GM20431 (cell line): ENCODE data around the gene SEMA3G.

Experiments
- in situ Hi-C: fragments of 300-500 bp; cut with MseI, MboI; formaldehyde crosslinking; loops from one replicate; pipeline ENCODE4 v1.15.0; 2020; ENCODE audit warnings: low sequenced_read_pairs; ENCODE audit not compliant: unreplicated experiment

SEMA3G gene

DNA sequence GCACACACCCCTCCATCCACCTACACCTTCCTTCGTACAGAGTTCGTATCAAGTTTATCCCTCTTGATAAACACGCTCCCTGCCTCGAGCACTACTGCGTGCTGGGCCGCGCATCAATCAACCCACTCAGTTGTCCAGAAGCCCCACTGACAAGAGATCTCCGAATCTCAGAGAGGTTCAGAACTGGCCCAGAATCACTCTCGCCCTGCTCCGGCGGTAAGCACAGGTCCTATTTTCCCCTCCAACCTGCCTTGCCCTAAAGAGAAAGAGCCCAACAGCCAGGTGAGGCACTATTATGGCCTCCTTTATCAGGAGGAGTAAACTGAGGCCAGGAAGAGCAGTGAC lies 10.0 kb upstream of the SEMA3G start:
- in situ Hi-C loops, result no loop called here

DNA sequence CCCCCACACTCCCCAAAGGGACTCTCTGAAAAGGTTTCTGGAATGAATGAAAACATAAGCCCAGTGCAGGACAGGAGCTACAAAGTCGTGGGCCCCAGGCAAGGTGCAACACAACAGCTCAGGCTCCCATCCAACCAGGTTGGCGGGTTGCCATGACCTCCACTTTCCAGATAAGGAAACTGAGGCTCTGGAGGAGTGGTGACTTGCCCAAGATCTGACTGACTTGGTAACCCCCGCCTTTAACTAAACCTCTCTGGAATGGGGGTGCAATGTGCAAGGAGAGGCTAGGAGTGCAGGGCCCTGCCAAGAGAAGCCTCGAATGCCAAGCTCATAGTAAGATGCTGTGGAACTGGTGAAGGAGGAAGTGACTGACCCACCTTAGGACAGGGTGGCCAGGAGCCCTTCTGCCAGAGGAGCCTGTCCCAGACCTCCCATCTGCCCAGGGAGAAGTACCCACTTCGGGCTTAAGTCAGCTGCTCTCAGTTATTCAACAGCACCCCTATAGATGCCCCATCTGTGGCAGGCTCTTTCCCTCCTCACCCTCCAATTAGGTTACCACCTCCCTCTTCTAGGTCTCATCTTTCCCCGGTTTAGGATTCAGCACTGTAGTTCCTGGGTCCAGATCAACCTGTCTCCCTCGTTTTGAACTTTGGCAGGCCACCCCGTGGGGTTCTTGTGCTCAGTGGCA lies 9.5 kb upstream of the SEMA3G start:
- in situ Hi-C loops, result no loop called here

DNA sequence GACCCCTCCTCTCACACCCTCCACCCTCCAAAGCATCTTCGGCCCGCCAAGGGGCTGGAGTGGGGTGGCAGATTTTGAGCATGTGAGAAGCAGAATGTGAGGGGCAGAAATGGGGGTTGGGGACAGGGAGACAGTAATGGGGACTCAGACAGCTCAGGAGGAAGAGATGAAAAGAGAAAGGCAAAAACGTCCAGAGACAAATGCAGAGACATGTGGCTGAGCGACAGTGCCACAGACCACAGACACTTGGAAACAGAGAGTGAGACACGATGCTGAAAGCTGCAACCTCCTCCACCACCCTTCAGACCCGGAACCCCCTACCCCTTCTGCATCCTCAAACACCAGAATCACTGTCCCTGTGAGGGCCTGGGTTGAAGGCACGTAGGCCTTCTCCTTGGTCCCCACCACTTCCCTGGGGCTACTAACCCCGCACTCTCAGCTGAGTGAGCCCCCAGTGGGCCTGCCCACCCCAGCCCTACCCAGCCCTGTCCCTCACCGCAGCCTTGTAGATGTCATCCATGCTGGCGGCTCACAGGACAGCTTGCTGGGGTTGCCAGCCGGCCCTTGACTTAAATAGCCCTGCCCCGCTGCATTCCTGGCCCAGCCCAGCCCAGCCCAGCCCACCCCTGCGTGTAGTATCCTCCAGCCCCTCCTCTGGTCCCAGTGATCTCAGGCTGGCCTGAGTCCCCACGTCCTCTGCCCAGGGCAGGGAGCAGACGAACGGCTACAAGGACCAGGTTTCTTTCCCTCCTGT lies 8.8 kb upstream of the SEMA3G start, which contains the start of gene TNNC1:
Gene TNNC1, minus strand, starts transcription at position 546 of the 754 bp plus-strand sequence. Its CDS starts 26 bp downstream, at position 520.
- in situ Hi-C loops, result no loop called here

DNA sequence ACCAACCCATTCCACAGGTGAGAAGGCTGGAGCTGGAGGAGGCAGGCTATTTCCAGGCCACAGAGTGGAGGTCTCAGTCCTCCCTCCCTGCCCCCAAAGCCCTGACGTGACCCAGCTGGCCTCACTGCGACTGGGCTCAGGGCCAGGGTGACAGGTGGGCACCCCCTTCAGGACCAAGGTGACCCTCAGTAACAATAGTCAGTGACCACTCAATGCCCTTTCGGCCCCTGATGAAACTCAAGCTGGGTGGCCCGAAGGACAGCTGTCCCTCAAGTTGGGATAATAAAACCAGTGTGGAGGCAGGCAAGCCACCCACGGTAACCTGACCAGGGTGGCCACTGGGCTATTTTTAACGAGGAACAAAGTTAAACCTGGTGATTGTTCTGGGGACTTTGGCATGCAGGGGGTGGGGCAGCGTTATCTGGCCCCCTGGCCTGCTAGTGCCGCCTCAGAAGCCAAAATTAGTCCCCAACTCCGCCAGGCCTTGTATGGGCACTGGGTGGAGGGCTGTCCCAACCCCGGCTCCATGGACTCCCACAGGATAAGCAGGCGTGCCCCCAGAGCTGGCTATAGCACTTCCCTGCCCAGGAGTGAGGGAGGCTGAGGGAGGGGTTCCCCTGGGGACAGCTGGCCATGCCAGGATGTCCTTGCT lies 7.8 kb upstream of the SEMA3G start:
- in situ Hi-C loops, result no loop called here

DNA sequence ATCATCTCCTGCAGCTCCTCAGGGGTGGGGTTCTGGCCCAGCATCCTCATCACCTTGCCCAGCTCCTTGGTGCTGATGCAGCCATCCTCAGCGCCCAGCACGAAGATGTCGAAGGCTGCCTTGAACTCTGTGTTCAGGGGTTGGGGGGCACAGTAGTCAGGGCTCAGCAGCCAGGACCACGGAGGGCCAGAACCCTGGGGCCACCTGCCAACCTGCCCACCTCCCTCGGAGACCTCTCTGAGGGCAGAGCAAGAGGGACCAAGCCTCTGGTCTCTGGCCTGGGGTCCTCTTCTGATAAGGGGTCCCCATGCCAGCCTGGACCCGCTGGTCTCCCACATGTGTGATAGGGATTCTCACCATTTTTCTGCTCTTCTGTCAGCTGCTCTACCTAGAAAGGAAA lies 7.2 kb upstream of the SEMA3G start:
- in situ Hi-C loops, result no loop called here

DNA sequence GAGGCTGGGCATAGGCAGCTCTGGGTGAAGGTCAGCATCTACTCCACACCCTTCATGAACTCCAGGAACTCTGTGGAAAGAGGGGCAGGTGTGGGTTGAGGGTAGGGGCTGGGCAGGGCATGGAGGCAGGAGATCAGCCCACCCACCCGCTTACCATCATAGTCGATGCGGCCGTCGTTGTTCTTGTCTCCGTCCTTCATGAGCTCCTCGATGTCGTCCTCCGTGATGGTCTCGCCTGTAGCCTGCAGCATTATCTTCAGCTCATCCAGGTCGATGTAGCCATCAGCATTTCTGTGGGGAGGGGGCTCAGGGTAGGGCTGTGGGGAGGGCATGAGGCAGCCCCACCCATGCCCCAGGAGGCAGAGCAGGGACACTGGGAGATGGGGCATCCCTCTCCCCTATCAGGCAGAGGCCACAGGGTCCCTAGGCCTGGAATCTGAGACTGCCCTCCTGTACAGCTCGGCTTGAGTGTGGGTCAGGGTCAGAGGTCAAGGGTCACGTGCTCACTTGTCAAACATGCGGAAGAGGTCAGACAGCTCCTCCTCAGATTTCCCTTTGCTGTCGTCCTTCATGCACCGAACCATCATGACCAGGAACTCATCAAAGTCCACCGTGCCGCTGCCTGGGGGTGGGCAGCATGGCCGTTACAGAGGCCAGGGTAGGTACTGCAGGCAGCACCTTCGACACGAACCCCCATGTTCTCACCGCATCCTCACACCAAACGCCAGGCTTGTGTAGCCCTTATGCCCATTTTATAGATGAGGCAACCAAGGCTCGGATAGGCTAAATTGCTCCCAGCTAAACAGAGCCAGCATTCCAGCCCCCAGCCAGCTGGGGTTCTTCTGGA lies 6.6 kb upstream of the SEMA3G start:
- in situ Hi-C loops, result no loop called here

DNA sequence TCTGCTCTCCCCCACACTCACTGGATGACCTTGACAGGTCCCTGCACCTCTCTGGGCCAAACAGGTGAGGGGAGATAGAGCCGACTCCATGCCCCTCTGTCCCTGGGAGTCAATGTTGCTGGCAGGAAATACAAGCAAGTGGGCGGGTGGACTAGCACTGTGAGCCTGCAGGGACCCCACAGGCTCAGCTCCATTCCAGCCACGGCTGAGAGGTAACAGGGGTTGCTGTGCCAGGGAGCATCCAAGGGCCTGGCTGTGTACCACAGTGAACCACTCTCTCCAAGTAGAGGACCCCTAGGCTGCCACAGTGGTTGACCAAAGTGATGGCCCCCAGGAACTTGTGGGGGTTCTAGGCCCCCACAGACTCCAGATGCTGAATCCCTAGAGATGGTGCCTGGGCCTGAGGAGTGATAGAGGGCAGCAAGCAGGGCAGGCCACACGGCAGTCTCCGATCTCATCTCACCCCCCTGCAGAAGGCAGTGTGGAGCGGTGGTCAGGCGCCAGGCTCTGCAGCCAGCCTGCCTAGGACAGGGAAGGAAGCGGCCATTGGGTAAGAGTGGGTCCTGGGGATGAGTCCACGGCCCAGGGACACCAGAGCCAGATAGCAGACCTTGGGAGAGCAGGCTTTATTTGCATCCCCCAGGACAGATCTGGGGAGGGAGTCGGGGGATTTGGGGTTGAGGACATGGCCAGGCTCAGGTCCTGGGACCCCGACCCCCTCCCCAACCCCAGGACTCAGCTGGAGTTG lies 5.8 kb upstream of the SEMA3G start:
- in situ Hi-C loops, result no loop called here

DNA sequence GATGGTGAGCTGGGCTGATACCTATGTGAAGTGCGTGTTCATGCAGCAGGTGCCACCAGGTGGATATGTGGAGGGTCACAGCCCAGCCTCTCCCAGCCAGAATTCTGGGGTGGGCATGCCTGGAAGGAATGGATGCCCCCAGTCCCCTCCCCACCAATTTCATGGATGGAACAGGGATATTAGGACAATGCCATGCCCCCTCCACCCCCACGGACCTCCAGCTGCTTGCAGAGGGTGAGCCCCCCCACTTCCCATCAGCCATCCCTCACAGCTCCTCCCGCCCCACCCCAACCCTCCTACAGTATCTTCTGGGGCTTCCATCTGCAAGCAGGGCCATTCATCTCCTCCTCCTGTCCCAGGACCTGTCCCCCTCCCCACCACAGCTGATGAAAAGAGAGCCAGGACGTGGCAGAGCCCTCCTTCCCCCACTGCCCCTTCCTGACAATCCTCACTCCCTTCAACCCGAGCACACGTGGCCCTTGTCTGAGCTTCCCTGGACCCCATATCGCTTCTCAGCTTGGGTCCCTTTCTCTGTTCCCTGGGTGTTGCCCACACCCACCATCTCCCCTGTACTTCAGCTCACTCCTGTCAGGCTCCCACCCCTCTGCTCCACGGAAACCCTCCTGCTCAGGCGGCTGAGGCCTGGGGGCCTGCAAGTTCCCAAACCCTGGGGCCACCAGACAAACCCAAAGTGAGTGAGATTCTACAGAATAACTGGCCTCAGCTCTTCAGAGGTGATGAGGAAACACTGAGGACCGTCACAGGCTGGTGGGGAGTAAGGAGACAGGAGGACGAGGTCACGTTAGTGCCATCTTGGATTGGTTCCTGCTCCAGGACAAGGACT lies 2.8 kb upstream of the SEMA3G start:
- in situ Hi-C loops, result no loop called here

DNA sequence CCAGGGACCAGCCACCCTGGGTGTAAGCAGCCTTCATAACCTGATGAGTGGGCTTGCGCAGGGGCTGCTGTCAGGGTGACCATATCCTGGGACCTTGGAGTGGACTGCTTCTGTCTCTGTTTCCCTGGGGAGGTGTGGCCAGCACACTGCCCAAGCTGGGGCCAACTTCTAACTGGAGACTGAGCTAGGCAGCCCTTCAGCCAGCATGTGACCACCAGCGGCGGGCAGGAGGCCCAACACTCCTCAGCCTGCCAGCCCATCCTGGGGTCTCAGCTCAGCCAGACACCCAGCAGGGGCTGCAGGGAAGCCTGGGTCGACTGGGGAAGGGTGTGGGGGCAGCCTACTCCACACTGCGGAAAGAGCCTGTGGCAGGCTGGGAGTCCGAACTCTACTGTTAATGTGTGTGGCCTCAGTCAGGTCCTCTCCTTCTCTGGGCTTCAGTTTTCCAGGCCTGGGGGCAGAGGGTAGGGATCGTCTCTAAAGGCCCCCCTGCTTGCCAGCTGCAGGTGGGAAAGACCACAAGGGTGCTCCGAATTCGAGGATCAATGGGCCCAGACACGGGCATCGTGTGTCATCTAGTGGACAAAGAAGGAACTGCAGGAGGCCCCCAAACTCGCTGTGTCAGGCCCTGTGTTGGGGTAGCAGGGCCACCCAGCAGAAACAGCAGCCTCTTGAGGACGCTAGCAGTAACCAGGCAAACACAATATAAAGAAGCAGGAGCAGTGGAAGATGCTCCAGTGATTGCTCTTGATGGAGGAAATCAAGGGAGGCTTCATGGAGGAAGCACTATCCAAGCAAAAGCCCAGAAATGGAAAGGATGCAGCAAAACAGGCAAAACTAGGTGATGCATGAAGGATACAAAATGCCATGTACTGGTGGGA lies 2.0 kb upstream of the SEMA3G start:
- in situ Hi-C loops, result no loop called here

DNA sequence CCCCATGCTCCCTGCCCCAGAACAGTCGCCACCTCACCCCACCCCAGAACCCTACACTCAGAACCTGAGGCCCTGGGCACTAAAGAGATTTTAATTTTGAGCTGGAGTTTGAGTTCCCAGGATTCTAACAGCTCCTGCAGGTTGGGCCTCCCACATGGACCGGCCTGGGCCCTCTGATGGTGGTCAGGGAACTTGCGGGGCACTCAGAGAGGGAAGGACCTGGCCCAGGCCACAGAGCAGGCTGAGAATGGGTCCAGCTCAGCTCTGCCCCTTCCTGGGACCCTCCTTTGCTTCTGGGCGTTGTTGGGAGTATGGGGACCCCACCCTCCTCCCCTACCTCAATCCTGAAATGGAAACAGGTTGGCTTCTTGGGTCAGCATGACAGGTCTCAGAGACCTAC lies 1.1 kb upstream of the SEMA3G start:
- in situ Hi-C loops, result no loop called here

DNA sequence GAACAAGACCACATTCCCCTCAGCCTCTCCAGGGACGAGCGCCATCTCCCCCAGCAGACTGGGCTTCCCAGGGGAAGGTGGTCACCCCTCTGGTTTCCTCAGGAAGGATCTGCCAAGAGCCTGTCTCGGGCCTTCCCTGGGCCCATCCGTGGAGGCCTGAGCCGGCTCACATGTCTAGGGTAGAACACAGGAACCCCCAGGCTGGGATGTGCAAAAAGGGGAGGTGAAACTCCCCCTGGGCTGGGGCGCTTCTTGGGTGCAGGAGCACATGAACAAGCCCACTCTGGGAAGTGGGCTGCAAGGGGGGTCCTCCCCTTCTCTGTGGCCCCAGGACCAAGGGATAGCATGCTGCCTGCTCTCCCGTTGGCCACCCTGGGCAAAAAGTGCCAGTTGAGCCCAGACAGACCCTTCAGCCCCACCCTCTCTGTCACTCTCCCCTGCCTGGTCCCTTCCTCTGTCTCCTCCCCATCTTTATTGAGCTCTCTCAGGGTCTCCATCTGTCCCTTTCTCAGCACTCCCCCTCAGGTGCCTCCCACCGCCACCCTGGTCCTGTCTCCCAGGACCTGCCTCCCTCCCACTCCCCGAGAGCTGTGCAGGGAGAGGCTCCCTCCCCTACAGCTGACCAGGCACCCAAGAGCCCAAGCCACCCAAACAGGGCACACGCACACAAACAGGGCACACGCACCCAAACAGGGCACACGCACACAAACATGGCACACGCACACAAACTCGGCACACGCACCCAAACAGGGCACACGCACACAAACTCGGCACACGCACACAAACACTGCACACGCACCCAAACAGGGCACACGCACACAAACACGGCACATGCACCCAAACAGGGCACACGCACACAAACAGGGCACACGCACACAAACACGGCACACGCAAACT lies 864 bp downstream of the SEMA3G start:
- in situ Hi-C loops, result no loop called here

DNA sequence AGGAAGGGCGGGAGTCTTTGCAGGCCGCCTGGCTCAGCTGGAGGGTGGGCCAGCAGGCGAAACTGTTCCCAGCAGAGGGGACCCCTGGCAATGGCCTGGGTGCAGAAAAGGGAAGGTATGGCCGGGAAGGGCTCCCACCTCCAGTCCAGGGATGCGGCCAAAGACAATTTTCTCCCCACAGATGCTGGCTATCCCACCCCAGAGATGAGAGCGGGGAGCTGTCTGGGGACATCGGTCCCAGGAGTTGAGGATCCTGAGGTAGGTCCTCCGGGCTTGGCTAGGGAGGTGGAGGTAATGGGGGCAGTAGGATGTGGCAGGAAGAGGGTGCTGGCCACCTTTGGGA lies 1.7 kb downstream of the SEMA3G start:
- in situ Hi-C loops, result no loop called here

DNA sequence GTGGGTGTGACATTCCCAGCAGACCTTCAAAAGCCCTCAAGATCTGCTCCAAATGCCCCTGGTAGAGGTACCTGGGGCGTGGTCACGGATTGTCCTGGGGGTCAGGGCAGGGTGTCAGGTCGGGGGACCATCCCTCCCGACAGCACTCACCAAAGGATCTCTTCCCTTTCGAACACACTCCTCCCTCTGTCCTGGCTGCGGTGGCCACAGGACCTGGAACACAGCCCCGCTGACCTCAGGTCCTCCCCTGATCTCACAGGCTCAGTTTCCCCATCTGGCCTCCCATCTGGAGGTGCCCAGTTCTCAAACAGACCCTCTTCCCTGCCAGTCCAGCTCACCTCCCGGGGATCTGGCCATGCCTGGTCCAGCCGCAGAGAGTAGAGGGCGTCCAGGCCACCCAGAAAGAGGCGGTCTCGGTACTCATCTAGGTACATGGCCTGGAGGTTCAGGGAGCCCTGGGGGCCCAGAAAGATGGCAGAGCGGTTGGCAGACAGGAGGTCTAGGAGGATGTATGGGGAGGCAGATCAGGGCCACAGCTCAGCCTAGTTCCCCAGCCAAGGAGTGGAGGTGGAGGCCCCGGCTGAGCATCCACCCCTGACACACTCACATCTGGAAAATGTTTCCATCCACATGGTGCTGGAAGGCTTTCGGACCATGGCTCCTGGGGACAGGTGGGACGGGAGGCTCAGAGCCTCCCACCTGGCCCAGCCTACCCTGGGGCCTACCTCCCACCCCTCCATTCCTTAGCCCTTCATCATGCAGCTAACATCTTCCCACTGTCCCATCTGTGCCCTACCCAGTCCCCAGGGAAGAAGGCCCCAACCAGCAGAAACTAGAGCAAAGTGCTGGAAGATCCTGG lies 2.3 kb downstream of the SEMA3G start:
- in situ Hi-C loops, result no loop called here

DNA sequence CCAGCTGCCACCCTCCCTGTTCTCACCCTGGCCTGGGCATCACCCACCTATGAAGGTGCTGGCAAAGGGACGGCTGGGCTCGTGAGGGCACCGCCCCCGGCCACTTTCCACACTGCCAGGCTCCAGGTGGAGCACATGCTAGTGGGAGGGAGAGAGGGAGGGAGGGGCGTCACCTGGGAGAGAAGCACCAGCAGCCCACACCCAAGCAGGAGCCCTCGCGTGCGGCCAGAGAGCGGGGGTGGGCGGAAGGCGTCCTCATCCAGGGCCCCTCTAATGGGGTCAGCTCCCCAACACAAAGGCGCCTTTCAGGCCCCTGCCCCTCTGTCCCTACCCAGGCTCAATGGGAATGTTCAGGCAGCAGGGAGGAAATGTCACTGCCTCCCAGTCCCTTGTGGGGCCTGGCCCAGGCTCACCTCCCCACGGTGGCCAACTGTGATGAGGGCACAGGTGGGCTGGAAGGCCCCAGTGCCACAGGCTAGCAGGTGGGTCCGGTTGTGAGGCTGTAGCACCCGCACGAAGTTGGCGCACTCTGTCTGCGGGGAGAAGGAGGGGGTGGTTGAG lies 3.1 kb downstream of the SEMA3G start:
- in situ Hi-C loops, result no loop called here

DNA sequence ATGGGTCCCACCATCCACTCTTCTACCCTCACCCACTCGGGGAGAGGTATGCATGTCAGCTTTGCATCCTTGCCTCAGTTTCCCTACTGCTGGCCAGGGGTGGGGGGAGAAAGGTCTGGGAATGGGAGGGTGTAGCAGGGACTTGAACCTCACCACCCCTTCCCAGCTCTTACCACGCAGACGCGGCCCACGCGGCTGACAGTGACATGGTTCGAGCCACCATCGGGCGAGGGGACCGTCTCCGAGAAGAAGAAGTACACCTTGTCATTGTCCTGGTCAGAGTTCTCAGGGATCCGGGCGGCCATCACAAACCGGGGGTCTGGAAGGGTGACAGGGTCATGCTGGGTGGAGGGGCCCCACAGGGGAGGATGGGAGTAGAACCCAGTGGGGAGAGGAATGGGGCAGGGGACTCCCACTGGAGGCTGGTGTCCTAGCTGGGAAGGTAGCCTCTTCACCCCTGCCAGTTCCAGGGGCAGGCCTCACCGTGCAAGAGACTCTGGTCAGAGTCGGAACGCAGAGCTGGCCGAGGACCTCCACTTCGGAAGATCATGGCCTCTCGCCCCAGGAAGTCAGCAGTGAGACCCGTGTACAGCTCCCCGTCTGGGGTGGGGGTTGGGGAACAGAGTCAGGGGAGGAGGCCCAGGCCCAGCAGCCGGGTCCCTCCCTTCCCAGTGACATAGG lies 3.7 kb downstream of the SEMA3G start:
- in situ Hi-C loops, result no loop called here
